Vagina (tissue), 1 donor: ENCODE measurements around the gene ASCL3. TPM values are rescaled to one million over a fixed set of nuclear protein-coding genes. Genes with fewer than 3 reads are reported as not detected.

Experiments
- small RNA-seq: library from RNA; depleted of rRNA; stranded (forward); fragments of <200 nt; gene quantifications from one replicate; pipeline ENCODE3, GENCODE V24; 2016
- total RNA-seq: library from RNA; depleted of rRNA; stranded (reverse); fragments of >200 nt; gene quantifications from one replicate; pipeline ENCODE4 v1.2.3, GENCODE V29; 2016

Gene ASCL3
- total RNA-seq, 1 donor from 2014 or later = not detected

Small RNA genes lying within 50 kb of the gene (small RNA-seq; reads per million reads assigned to genes)
- gene RF00019 = not detected

Other genes with a start within 250 kb of the ASCL3 start
- 16.7 TPM for gene AKIP1, start 31.8 kb downstream of the ASCL3 start, total RNA-seq
- gene C11orf16, start 10.1 kb downstream of the ASCL3 start, total RNA-seq = not detected
- gene TMEM9B, start 21.4 kb upstream of the ASCL3 start, total RNA-seq = 26.8 TPM
- 1.2 TPM for gene NRIP3, start 61.0 kb upstream of the ASCL3 start, total RNA-seq
- gene SCUBE2, start 148.6 kb upstream of the ASCL3 start, total RNA-seq = 36.3 TPM